ENCODE data around the gene RNASE13.

DNA sequence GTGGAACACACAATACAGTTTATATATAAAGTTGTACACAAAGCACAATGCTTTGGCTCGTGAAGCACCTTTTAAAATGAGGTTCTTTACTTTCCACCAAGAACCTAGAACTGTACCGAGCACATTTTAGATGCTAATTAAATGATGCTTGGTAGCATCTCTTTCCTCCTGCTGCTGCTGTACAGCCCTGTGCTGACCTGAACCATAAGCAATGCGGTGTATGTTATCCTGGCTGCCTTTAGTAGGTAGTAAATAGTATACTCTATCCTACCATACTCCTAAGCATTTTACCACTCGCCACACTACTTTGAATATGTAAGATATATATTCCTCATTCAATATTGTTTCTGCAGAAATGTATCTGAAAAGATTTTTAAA is 20.1 kb upstream of the RNASE13 start:
- TF ChIP-seq, protein P1, sequence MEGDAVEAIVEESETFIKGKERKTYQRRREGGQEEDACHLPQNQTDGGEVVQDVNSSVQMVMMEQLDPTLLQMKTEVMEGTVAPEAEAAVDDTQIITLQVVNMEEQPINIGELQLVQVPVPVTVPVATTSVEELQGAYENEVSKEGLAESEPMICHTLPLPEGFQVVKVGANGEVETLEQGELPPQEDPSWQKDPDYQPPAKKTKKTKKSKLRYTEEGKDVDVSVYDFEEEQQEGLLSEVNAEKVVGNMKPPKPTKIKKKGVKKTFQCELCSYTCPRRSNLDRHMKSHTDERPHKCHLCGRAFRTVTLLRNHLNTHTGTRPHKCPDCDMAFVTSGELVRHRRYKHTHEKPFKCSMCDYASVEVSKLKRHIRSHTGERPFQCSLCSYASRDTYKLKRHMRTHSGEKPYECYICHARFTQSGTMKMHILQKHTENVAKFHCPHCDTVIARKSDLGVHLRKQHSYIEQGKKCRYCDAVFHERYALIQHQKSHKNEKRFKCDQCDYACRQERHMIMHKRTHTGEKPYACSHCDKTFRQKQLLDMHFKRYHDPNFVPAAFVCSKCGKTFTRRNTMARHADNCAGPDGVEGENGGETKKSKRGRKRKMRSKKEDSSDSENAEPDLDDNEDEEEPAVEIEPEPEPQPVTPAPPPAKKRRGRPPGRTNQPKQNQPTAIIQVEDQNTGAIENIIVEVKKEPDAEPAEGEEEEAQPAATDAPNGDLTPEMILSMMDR (conservative IDR thresholded peaks at IDR 0.05; ENCODE audit: low read depth, low read length): no peak
- no peak for TF ChIP-seq EZH2 (IDR thresholded peaks at IDR 0.05; ENCODE audit: borderline replicate concordance, low read depth, low read length, poor library complexity, severe bottlenecking)
